ENCODE measurements around the gene ZNF74. TPM values are rescaled to one million over a fixed set of nuclear protein-coding genes. Genes with fewer than 3 reads are reported as not detected.

The ZNF74 gene
- total RNA-seq, 1 experiment from 2014 or later: 34.3 TPM

GRCh38 chr22:20448630-20449029 is 54.7 kb downstream of the ZNF74 start:
- Histone ChIP-seq H3K18ac (ENCODE audit: insufficient read length, low read depth, low read length) (no peak overlapping the region), H3K4me1 (ENCODE audit: insufficient read depth, low read length) (no peaks in the 10 kb centered on the region), H3K79me1 (ENCODE audit: insufficient read depth, low read depth, low read length, poor library complexity, severe bottlenecking) (no peaks in the 10 kb centered on the region), H2BK12ac (ENCODE audit: insufficient read length, low read depth, low read length) (no peak overlapping the region), H4K20me1 (ENCODE audit: control insufficient read depth, insufficient read depth, insufficient read length) (no peaks in the 10 kb centered on the region), H3K23me2 (ENCODE audit: insufficient read length, low read depth, low read length, poor library complexity, severe bottlenecking) (no peaks in the 10 kb centered on the region), H3K79me2 (ENCODE audit: insufficient read depth, low read length) (no peaks in the 10 kb centered on the region), H3K9me3 (ENCODE audit: control insufficient read depth, low read depth, low read length) (no peaks in the 10 kb centered on the region), H3K14ac (ENCODE audit: insufficient read depth, low read length) (no peak overlapping the region), H4K5ac (ENCODE audit: insufficient read length, low read depth, low read length) (no peak overlapping the region), H3K56ac (ENCODE audit: insufficient read length, low read depth, low read length) (no peak overlapping the region), H3K4me2 (ENCODE audit: insufficient read depth, insufficient read length, low read length) (no peak overlapping the region), H4K8ac (replicated peaks; ENCODE audit: insufficient read length, low read depth, low read length) (no peak overlapping the region), H2AK5ac (ENCODE audit: insufficient read length, low read length) (no peak overlapping the region), H2AFZ (ENCODE audit: low read length) (no peak overlapping the region), H3K23ac (ENCODE audit: insufficient read length, low read depth, low read length) (no peak overlapping the region), H2BK20ac (ENCODE audit: low read depth, low read length, poor library complexity, severe bottlenecking) (no peak overlapping the region), H3K4ac (ENCODE audit: low read depth, low read length) (no peak overlapping the region), H2BK120ac (ENCODE audit: low read depth, low read length, poor library complexity, severe bottlenecking) (no peak overlapping the region), H4K91ac (ENCODE audit: insufficient read length, low read depth, low read length) (no peak overlapping the region), H3K27me3 (ENCODE audit: insufficient read depth, low read length) (no peaks in the 10 kb centered on the region), H3K27ac (ENCODE audit: insufficient read length, low read depth, low read length) (no peak overlapping the region), H2BK15ac (ENCODE audit: low read depth, low read length) (no peak overlapping the region), H3T11ph (ENCODE audit: low read length) (no peak overlapping the region), H2BK5ac (ENCODE audit: insufficient read length, low read length) (no peak overlapping the region), H3K9ac (ENCODE audit: extremely low read depth, insufficient read length, low read length) (no peak overlapping the region)
- no CpG with 5 or more reads among the region's 5 CpGs for WGBS (ENCODE audit: extremely low coverage, insufficient read length, low lambda C conversion rate)
- no peak overlapping the region for H3K4me3 Mint-ChIP-seq
- peaks cover 0 to 2% of the 10 kb centered on the region in 2 experiments; a peak in 1 of 5 replicates for H3K9me3 Mint-ChIP-seq
- peaks cover 2% of the 10 kb centered on the region for H3K27me3 Mint-ChIP-seq (ENCODE audit: low read depth)
- H3K27ac Mint-ChIP-seq: no peak overlapping the region
- no peak for TF ChIP-seq CTCF (conservative IDR thresholded peaks at IDR 0.05)
- H3K4me1 Mint-ChIP-seq: no peaks in the 10 kb centered on the region
- no peak for DNase-seq
- peaks cover 2 to 4% (median 4%) of the 10 kb centered on the region in 3 experiments; a peak in 3 of 7 replicates for H3K36me3 Mint-ChIP-seq (ENCODE audit: insufficient read depth in 1 of 3, low read depth in 3 of 3)

Data from H9 (cell line).